GM21619 (cell line): ENCODE data around the gene FAM110A.
"Not testable (repeated sequence)": the region's sequence is repeated elsewhere in the genome, so short reads cannot be mapped to it uniquely, and the experiment has no call there.

ENCODE experiments used
- ATAC-seq: cut with Tn5 transposase; IDR thresholded peaks from one replicate; pipeline ENCODE4 v1.9.1; 2021; ENCODE audit not compliant: unreplicated experiment

FAM110A gene

DNA sequence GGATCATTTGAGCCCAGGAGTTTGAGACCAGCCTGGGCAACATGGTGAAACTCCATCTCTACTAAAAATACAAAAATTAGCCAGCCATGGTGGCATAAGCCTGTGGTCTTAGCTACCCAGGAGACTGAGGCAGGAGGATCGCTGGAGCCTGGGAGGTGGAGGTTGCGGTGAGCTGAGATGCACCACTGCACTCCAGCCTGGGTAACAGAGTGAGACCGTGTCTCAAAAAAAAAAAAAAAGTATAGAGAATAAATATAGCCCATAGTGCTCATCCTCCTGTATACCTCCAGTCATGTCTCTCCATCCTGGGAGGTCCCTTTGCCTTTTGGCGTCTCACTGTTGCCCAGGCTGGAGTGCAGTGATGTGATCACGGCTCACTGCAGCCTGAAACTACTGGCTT is 58.9 kb downstream of the FAM110A start:
- ATAC-seq, result not testable (repeated sequence)
